Subcutaneous adipose tissue (tissue), 4 donors: ENCODE data around the gene GRIN3A. TPM values are rescaled to one million over a fixed set of nuclear protein-coding genes. Genes with fewer than 3 reads are reported as not detected.

Source experiments
- total RNA-seq, 4 donors: library from RNA; depleted of rRNA; stranded (reverse); fragments of >200 nt; gene quantifications; one replicate each; pipeline ENCODE4 v1.1.0, GENCODE V29; 2016
- TF ChIP-seq, protein P1 (sequence below): fragments of 450-650 bp; IDR thresholded peaks from one replicate; pipeline ENCODE4 v1.5.1; 2016; ENCODE audit warnings: low read depth, mild to moderate bottlenecking, control low read depth, antibody characterized with exemption, moderate library complexity

Gene GRIN3A
- total RNA-seq, 4 donors from 2014 or later, result under 0.01 to 0.17 TPM; not detected in 2

DNA sequence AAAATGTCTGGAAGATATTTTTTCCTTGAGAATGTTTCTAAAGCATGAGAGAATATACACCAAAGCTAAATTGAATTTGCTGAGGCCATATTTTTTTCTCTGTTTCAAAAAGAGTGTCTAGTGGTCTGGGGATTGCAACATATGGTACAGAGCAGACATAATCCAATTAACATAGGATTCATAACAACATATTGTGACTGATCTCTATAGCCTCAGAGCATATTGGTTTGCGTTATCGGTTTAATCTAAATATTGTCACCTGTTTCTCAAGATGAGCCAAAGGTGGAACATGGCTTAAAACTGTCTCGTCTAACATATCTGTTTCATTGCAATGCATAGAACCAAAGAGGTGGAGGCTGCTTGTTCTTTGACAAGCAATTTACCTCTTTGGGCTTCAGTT, 147.5 kb downstream of the GRIN3A start:
- TF ChIP-seq, protein P1, sequence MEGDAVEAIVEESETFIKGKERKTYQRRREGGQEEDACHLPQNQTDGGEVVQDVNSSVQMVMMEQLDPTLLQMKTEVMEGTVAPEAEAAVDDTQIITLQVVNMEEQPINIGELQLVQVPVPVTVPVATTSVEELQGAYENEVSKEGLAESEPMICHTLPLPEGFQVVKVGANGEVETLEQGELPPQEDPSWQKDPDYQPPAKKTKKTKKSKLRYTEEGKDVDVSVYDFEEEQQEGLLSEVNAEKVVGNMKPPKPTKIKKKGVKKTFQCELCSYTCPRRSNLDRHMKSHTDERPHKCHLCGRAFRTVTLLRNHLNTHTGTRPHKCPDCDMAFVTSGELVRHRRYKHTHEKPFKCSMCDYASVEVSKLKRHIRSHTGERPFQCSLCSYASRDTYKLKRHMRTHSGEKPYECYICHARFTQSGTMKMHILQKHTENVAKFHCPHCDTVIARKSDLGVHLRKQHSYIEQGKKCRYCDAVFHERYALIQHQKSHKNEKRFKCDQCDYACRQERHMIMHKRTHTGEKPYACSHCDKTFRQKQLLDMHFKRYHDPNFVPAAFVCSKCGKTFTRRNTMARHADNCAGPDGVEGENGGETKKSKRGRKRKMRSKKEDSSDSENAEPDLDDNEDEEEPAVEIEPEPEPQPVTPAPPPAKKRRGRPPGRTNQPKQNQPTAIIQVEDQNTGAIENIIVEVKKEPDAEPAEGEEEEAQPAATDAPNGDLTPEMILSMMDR, result no peak

DNA sequence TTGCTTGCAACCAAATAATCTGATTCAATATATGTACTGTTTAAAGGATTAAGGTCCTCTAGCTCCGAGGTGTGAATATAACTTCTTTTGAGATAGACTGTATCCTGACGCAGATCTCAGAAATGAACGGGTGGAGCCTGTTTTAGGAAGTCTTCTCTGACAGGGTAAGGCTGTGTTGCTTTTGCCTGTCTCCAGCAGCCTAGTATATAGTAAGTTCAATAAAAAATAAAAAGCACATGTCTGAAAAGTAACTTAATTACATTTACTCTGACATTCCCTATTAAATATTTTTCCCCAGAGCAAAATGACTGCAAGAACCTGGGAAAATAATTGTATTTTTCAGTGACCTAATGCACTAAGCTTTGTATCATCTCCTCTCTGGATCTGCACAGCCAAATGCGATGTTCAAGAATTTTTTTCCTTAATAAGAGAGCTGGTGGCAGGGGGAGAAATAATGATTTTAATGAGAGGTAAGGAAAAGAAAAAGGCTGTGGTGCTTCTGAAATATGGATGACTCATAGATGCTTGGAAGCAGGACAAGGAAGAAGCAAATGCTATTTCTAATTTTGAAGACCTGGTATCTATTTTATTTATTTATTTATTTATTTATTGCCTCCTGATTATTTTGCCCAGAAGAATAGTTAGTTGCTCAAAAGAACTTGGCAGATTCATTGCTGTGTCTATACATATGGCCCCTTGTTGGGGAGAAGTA, 151.0 kb downstream of the GRIN3A start:
- TF ChIP-seq, protein P1, result no peak

DNA sequence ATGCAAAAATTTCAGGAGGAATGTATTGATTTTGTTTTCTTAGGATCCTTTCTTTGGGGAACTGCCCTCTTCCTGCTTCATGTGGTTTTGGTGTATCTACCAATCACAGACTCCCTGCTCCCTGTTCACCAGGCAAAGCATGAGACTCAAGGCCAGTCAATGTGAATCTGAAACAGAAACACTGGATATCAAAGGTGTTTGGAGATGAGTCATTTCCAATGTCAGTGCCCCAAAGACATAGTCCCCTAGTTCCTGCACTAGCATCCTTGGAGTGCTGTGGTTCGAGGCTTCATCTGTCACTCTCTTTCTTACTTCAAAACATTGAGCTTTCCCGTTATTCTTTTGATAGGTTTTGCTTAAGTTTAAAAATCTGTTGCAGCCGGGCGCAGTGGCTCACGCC, 151.8 kb downstream of the GRIN3A start:
- TF ChIP-seq, protein P1, result no peak

DNA sequence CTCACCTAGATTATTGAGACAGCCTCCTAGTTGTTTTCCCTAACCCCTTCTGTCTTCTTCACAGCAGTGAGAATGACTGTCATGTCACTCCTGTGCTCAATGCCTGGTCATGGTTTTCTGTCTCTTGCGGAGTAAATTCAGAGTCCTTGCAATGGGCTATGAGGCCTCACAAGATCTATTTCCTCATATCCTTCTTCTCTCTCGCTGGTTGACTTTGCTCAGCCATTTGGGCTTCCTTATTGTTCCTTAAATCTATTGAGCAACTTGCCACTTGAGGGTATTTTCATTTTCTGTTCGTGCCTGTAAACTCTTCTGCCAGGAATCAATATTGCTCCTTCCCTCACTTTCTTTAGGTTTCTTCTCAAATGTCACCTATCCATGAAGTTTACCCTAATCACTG, 152.7 kb downstream of the GRIN3A start:
- TF ChIP-seq, protein P1, result no peak

DNA sequence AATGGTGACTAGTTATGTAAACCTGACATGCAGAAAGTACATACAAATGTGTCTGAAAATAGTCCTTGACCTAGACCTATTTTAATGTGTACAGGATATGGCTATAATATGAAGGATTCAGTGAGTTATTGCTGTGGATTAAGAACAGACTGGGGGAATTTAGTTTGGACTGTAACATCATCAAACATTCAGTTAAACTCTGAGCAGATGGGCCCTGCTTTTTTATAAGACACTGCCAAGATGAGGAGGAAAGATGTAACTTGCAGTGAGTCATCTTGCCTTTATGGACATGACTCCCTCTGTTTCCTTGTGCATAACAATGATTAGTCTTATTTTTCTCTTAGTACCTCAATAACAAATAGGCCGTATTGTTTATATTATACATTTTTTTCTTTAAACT, 155.9 kb downstream of the GRIN3A start:
- TF ChIP-seq, protein P1, result no peak

DNA sequence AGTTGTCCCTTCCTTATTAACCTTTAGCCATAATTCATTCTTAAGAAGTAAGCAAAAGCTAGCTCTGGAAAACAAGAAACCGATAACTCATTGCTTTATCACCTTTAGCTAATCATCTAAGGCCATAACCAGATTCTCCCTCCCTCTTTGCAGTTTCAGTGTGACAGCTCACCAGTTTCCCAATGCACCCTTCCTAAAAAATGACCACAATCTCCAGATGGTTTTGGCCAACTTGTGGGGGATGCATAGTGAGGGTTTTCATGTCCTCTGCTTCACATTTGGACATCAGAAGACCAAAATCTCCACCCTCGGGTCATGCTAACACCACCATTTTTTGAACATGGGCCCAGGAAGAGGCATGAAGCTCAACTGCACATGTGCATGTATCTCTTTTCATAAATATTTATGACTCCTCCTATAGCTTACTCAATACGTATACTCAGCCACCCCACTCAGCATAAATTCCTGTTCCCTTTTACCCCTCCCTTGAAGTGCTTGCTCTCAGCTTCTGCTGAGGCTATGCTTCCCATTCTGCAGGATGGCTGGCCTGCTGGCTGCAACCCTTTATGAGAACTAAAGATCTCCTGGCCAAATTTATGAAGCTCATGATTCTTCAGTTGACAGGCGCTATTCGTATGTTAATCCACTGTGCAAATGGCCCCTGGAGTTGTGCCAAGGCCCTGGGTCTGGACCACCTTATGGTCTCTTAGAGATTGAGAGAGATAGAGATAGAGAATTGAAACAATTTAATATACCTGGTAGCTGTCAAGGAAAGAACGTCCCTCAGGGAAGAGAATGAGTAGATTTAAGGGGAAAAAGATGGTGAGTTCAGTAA, 158.5 kb downstream of the GRIN3A start:
- TF ChIP-seq, protein P1, result no peak

DNA sequence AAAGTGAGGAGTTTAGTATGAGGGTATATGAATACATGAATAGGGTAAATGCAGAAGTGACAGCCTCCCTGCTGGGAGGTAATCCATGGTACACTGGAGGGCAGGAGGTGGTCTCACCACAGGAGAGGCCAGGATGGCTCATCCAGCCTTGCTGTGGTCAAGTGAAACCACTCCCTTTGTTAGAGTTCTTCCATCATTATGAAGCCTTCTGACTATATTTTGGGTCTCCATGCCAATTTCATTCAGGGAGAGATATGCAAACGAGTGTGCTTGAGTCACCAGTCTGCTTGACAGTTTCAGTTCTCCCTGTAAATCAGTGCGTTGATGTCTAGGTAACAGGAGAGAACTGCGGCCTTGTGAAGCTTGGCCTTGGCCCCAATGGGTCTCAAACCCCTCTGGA, 160.1 kb downstream of the GRIN3A start:
- TF ChIP-seq, protein P1, result no peak
